Sigmoid colon (tissue), 4 donors: ENCODE data around the gene REC114.

Experiments
- EP300 ChIP-seq, 4 donors: sonication (generic); formaldehyde crosslinking; IDR thresholded peaks; one replicate each; pipeline ENCODE4 v1.6.1; 2017; ENCODE audit warnings: antibody characterized with exemption in 4 of 4
- POLR2A ChIP-seq, 2 donors: fragments of 450-650 bp; IDR thresholded peaks; one replicate each; pipeline ENCODE4 v1.6.1; 2016; ENCODE audit warnings: antibody characterized with exemption in 2 of 2, mild to moderate bottlenecking in 2 of 2, moderate library complexity in 2 of 2
- POLR2AphosphoS5 ChIP-seq, 4 donors: sonication (generic); formaldehyde crosslinking; IDR thresholded peaks; one replicate each; pipeline ENCODE4 v1.6.1; 2017; ENCODE audit warnings: antibody characterized with exemption in 4 of 4
- TF ChIP-seq, protein P1 (sequence below), 4 experiments: fragments of 450-650 bp in 3 of 4; fragments of 200-600 bp in 1 of 4; IDR thresholded peaks; one replicate each; pipeline ENCODE4 v1.5.1; 2016 to 2019; ENCODE audit warnings: antibody characterized with exemption in 4 of 4, mild to moderate bottlenecking in 3 of 4, moderate library complexity in 2 of 4

DNA sequence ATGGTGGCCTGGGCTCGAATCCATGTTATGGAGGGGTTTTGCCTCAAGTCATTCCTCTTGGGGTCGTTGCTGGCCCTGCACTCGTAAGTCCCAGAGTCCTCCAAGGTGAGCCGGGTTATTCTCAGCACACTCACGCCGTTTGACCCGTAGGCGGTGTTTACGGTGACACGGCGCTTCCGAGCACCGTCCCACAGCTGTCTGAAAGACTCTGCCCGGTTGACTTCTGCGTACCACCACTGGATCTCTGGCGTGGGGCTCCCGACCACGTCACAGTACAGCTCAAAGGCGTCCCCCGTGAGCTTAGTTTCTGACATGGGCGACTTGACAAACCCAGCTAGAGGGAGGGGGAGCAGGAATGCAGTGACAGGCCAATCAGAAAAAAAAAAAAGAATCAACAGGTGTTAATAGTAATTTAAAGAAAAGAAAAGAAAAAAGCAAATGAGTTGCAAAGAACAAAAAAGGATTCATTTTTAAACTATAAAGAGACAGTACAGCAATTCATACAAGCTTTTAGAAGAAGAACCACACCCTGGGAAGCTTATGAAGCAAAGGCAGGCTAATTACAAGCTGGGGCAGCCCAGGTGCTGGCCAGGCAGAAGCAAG lies 154.2 kb downstream of the REC114 start:
- TF ChIP-seq, protein P1, sequence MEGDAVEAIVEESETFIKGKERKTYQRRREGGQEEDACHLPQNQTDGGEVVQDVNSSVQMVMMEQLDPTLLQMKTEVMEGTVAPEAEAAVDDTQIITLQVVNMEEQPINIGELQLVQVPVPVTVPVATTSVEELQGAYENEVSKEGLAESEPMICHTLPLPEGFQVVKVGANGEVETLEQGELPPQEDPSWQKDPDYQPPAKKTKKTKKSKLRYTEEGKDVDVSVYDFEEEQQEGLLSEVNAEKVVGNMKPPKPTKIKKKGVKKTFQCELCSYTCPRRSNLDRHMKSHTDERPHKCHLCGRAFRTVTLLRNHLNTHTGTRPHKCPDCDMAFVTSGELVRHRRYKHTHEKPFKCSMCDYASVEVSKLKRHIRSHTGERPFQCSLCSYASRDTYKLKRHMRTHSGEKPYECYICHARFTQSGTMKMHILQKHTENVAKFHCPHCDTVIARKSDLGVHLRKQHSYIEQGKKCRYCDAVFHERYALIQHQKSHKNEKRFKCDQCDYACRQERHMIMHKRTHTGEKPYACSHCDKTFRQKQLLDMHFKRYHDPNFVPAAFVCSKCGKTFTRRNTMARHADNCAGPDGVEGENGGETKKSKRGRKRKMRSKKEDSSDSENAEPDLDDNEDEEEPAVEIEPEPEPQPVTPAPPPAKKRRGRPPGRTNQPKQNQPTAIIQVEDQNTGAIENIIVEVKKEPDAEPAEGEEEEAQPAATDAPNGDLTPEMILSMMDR (IDR thresholded peaks at IDR 0.05) = no peak
- TF ChIP-seq POLR2AphosphoS5 (IDR thresholded peaks at IDR 0.05) = no peak
- no peak for TF ChIP-seq EP300 (IDR thresholded peaks at IDR 0.05)
- TF ChIP-seq POLR2A (IDR thresholded peaks at IDR 0.05) = no peak
